ENCODE measurements around the gene NEURL2. TPM values are rescaled to one million over a fixed set of nuclear protein-coding genes. Genes with fewer than 3 reads are reported as not detected.
A peak's percentile ranks its signal among the peaks of the same experiment; 100 is the strongest.

The NEURL2 gene
- total RNA-seq, 1 donor from 2014 or later: 8.3 TPM

DNA sequence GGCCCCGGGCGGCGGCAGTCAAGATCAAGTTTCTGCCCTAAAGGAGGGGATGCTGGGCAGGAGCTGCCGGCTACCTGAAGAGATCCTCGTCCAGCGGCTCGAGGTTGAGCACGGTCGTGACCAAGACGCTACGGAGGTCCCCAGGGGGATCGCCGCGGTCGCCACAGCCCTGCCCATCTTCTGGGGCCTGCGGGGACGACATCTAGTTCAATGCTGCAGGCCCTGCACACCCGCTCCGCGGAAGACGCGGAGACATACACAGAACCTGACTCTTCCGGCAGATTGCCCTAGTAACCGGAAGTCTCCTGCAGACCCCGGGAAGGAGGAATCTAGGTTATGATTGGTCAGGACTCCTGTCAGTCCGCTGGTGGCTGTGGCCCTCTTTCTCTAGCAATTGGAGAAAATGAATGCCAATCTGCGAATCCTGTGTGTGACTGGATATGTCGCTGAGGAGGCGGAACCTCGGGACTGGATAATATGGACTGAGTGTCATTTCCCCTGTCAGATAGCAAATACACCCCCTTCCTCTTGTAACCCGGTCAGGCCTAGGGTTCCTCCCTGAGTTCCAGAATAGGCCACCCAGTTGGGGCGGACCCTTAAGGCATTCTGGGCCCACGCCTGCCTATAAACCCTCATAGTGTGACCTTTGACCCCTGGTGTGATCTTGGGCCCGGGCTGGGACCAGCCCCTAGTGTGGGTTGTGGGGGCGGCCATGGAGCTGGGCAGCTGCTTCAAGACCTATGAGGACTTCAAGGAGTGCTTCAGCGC lies 33.7 kb downstream of the NEURL2 start, which contains the start of the genes ACOT8 and ZSWIM3:
ACOT8 (minus strand) TSS at position 279 of the 768 bp plus-strand sequence; CDS start at position 202, 77 bp downstream.
ZSWIM3 (plus strand) TSS at position 501 of the 768 bp plus-strand sequence; CDS start at position 713, 212 bp downstream.
- DNase-seq (ENCODE audit: low spot score in 2 of 2, unreplicated experiment in 2 of 2): peak; percentile 90 to 93
- Mint-ChIP-seq H3K9me3 (no peaks in the 10 kb centered on the region), H3K4me1 (peaks cover 34% of the 10 kb centered on the region), H3K27ac (peak within 1 kb of the TSS; percentile 88), H3K36me3 (peaks cover 4% of the 10 kb centered on the region), H3K27me3 (ENCODE audit: low read depth) (no peaks in the 10 kb centered on the region), H3K4me3 (peak within 1 kb of the TSS; percentile 93)
- TF ChIP-seq, protein P1, sequence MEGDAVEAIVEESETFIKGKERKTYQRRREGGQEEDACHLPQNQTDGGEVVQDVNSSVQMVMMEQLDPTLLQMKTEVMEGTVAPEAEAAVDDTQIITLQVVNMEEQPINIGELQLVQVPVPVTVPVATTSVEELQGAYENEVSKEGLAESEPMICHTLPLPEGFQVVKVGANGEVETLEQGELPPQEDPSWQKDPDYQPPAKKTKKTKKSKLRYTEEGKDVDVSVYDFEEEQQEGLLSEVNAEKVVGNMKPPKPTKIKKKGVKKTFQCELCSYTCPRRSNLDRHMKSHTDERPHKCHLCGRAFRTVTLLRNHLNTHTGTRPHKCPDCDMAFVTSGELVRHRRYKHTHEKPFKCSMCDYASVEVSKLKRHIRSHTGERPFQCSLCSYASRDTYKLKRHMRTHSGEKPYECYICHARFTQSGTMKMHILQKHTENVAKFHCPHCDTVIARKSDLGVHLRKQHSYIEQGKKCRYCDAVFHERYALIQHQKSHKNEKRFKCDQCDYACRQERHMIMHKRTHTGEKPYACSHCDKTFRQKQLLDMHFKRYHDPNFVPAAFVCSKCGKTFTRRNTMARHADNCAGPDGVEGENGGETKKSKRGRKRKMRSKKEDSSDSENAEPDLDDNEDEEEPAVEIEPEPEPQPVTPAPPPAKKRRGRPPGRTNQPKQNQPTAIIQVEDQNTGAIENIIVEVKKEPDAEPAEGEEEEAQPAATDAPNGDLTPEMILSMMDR (IDR thresholded peaks at IDR 0.05; ENCODE audit: unreplicated experiment): no peak

DNA sequence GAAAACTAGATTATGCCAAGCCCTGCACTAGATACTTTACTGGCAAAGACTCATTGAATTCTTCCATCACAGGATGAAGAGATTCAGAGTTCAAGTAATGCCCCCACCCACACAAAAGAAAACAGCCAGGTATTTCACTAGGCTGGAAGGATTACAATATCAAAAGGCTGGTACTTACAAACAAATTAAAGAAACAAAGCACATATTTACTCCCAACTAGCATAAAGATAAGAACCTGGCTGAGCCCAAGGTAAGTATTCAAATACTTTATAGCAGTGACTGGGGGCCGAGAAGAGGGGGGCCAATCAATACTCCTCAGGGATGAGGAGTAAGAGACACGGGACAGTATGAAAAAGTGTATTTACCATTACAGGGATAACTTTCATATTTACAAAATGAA lies 37.5 kb downstream of the NEURL2 start:
- Mint-ChIP-seq H3K4me3 (no peak overlapping the region), H3K27ac (no peak overlapping the region), H3K4me1 (peaks cover 21% of the 10 kb centered on the region), H3K36me3 (peaks cover 12% of the 10 kb centered on the region), H3K9me3 (no peaks in the 10 kb centered on the region), H3K27me3 (ENCODE audit: low read depth) (no peaks in the 10 kb centered on the region)
- TF ChIP-seq, protein P1 (IDR thresholded peaks at IDR 0.05; ENCODE audit: unreplicated experiment): no peak
- no peak for DNase-seq (ENCODE audit: low spot score in 2 of 2, unreplicated experiment in 2 of 2)

DNA sequence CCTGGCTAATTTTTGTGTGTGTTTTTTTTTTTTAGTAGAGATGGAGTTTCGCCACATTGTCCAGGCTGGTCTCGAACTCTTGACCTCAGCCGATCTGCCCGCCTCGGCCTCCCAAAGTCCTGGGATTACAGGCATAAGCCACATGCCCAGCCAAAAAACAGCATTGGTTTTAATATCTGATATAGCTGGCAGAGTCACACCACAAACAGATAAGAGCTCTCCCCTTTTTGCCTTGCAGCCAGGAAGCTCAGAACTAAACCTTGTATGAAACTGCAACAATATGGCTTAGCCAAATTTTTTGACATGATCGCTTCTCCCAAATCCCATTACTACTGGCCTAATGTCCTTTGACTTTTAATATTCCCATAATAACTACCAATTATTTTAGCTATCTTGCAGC lies 38.7 kb downstream of the NEURL2 start:
- no peaks in the 10 kb centered on the region for H3K9me3 Mint-ChIP-seq
- peaks cover 11% of the 10 kb centered on the region for H3K4me1 Mint-ChIP-seq
- H3K36me3 Mint-ChIP-seq: peaks cover 12% of the 10 kb centered on the region
- no peak for DNase-seq (ENCODE audit: low spot score in 2 of 2, unreplicated experiment in 2 of 2)
- no peaks in the 10 kb centered on the region for H3K27me3 Mint-ChIP-seq (ENCODE audit: low read depth)
- no peak overlapping the region for H3K4me3 Mint-ChIP-seq
- H3K27ac Mint-ChIP-seq: no peak overlapping the region
- TF ChIP-seq, protein P1 (IDR thresholded peaks at IDR 0.05; ENCODE audit: unreplicated experiment): no peak

DNA sequence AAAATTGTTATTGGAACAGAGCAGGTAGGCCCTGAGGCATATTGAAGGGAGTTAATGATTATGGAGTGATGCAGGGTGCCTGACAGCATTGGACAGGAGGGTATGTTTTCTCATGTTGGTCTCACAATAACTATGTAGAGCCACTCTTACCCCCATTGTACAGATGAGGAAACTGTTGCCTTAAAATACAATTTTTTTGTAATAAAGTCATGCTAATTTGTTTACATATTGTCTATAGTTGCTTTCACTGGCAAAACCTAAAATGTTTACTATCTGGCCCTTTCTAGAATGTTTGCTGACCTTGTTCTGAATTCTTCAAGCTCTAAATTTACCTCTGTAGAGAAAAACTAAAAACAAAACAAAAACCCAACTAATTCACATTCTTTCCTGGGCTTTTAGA lies 39.5 kb downstream of the NEURL2 start:
- H3K27ac Mint-ChIP-seq: no peak overlapping the region
- no peak for DNase-seq (ENCODE audit: low spot score in 2 of 2, unreplicated experiment in 2 of 2)
- H3K9me3 Mint-ChIP-seq: no peaks in the 10 kb centered on the region
- no peak overlapping the region for H3K4me3 Mint-ChIP-seq
- TF ChIP-seq, protein P1 (IDR thresholded peaks at IDR 0.05; ENCODE audit: unreplicated experiment): no peak
- H3K36me3 Mint-ChIP-seq: peaks cover 12% of the 10 kb centered on the region
- no peaks in the 10 kb centered on the region for H3K27me3 Mint-ChIP-seq (ENCODE audit: low read depth)
- H3K4me1 Mint-ChIP-seq: peaks cover 7% of the 10 kb centered on the region

DNA sequence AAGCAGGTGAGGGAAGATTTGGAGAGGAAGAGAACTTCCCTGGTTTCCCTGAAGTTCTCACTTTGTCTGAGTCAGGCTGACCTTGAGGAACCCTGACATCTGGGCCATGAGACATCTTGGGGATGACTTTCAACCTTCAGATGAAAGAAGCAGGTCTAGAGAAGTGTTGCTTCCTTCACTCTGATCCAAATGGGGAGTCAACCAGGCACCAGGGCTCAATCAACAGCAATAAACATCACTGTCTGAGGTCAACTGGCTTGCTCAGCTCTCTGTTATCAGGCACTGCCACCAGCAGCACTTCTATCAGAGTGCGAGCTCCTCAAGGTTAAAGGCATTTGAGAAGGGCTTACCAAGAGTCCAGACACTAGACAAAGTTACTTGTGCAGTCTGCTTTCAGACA lies 40.1 kb downstream of the NEURL2 start:
- peaks cover 15% of the 10 kb centered on the region for H3K36me3 Mint-ChIP-seq
- TF ChIP-seq, protein P1 (IDR thresholded peaks at IDR 0.05; ENCODE audit: unreplicated experiment): no peak
- H3K4me1 Mint-ChIP-seq: peaks cover 3% of the 10 kb centered on the region
- DNase-seq (ENCODE audit: low spot score in 2 of 2, unreplicated experiment in 2 of 2): no peak
- H3K27me3 Mint-ChIP-seq (ENCODE audit: low read depth): no peaks in the 10 kb centered on the region
- no peak overlapping the region for H3K27ac Mint-ChIP-seq
- no peak overlapping the region for H3K4me3 Mint-ChIP-seq
- no peaks in the 10 kb centered on the region for H3K9me3 Mint-ChIP-seq

All from mesothelial cell of epicardium (in vitro differentiated cells).